ENCODE results near the gene TAF3. TPM values are rescaled to one million over a fixed set of nuclear protein-coding genes. Genes with fewer than 3 reads are reported as not detected.

Gene TAF3
- polyA plus RNA-seq, 1 donor (not counting 4 experiments of a cell fraction or from before 2014, with no cell fraction given): 2.0 TPM

GRCh38 chr10:7890781-7891180, 72.5 kb downstream of the TAF3 start:
- FAIRE-seq: no peak
- Histone ChIP-seq H3K4me2 (ENCODE audit: control insufficient read depth, extremely low read depth, insufficient read depth, low read depth, low read length) (no peak overlapping the region), H3K27me3 (ENCODE audit: control insufficient read depth, extremely low read depth, insufficient read depth, low read length) (no peaks in the 10 kb centered on the region), H3K4me3 (ENCODE audit: control insufficient read depth in 2 of 3, extremely low read depth in 1 of 3, insufficient read depth in 2 of 3, low read depth in 1 of 3, low read length in 3 of 3) (no peak overlapping the region), H3K9me3 (ENCODE audit: control insufficient read depth, low read depth, low read length) (no peaks in the 10 kb centered on the region), H4K20me1 (ENCODE audit: control insufficient read depth, extremely low read depth, insufficient read depth, low read length) (no peaks in the 10 kb centered on the region), H3K4me1 (ENCODE audit: control insufficient read depth, extremely low read depth, insufficient read depth, low read length) (no peaks in the 10 kb centered on the region), H2AFZ (ENCODE audit: control insufficient read depth, low read length) (no peak overlapping the region), H3K9me1 (ENCODE audit: control insufficient read depth, extremely low read depth, insufficient read depth, low read length) (no peaks in the 10 kb centered on the region), H3K79me2 (ENCODE audit: control insufficient read depth, insufficient read depth, low read length) (no peaks in the 10 kb centered on the region), H3K9ac (ENCODE audit: control insufficient read depth, extremely low read depth, insufficient read depth, low read length) (no peak overlapping the region), H3K36me3 (ENCODE audit: control insufficient read depth in 2 of 2, extremely low read depth in 1 of 2, insufficient read depth in 2 of 2, low read length in 2 of 2) (no peaks in the 10 kb centered on the region), H3K27ac (ENCODE audit: control insufficient read depth, insufficient read depth, low read length) (no peak overlapping the region)
- TF ChIP-seq EZH2 (IDR thresholded peaks at IDR 0.05; ENCODE audit: low read length): no peak
- no peak for TF ChIP-seq CTCF (optimal IDR thresholded peaks at IDR 0.05 in 1 of 3, IDR thresholded peaks at IDR 0.05 in 1 of 3, conservative IDR thresholded peaks at IDR 0.05 in 1 of 3; ENCODE audit: extremely low read depth in 1 of 3, insufficient read depth in 2 of 3, low read length in 3 of 3)
- DNase-seq (ENCODE audit: low read depth, low spot score): no peak
- dilution Hi-C loops (cut with MboI; ENCODE audit: extremely low pct_ligation_motif_present, low sequenced_read_pairs): no loop called here

- no peaks in the 10 kb centered on the region for H3K36me3 ChIP-seq (ENCODE audit: control insufficient read depth in 2 of 2, extremely low read depth in 1 of 2, insufficient read depth in 2 of 2, low read length in 2 of 2)
- no peak overlapping the region for H3K4me3 ChIP-seq (ENCODE audit: control insufficient read depth in 2 of 3, extremely low read depth in 1 of 3, insufficient read depth in 2 of 3, low read depth in 1 of 3, low read length in 3 of 3)
- no peaks in the 10 kb centered on the region for H3K9me3 ChIP-seq (ENCODE audit: control insufficient read depth, low read depth, low read length)
- dilution Hi-C loops (cut with MboI; ENCODE audit: extremely low pct_ligation_motif_present, low sequenced_read_pairs): no loop called here
- TF ChIP-seq EZH2 (IDR thresholded peaks at IDR 0.05; ENCODE audit: low read length) (no peak), CTCF (optimal IDR thresholded peaks at IDR 0.05 in 1 of 3, IDR thresholded peaks at IDR 0.05 in 1 of 3, conservative IDR thresholded peaks at IDR 0.05 in 1 of 3; ENCODE audit: extremely low read depth in 1 of 3, insufficient read depth in 2 of 3, low read length in 3 of 3) (no peak)
- no peaks in the 10 kb centered on the region for H4K20me1 ChIP-seq (ENCODE audit: control insufficient read depth, extremely low read depth, insufficient read depth, low read length)
- no peaks in the 10 kb centered on the region for H3K79me2 ChIP-seq (ENCODE audit: control insufficient read depth, insufficient read depth, low read length)
- H3K27ac ChIP-seq (ENCODE audit: control insufficient read depth, insufficient read depth, low read length): no peak overlapping the region
- H2AFZ ChIP-seq (ENCODE audit: control insufficient read depth, low read length): no peak overlapping the region
- H3K9me1 ChIP-seq (ENCODE audit: control insufficient read depth, extremely low read depth, insufficient read depth, low read length): no peaks in the 10 kb centered on the region
- no peak overlapping the region for H3K9ac ChIP-seq (ENCODE audit: control insufficient read depth, extremely low read depth, insufficient read depth, low read length)
- no peak for FAIRE-seq
- no peaks in the 10 kb centered on the region for H3K4me1 ChIP-seq (ENCODE audit: control insufficient read depth, extremely low read depth, insufficient read depth, low read length)
- no peaks in the 10 kb centered on the region for H3K27me3 ChIP-seq (ENCODE audit: control insufficient read depth, extremely low read depth, insufficient read depth, low read length)
- DNase-seq (ENCODE audit: low read depth, low spot score): no peak
- H3K4me2 ChIP-seq (ENCODE audit: control insufficient read depth, extremely low read depth, insufficient read depth, low read depth, low read length): no peak overlapping the region
Observed at GRCh38 chr10:7891634-7892033, 73.3 kb downstream of the TAF3 start.

Data from keratinocyte (primary cell).